Pancreas (tissue), 10 donors: ENCODE results near the gene TTC13. TPM values are rescaled to one million over a fixed set of nuclear protein-coding genes. Genes with fewer than 3 reads are reported as not detected.
A peak's percentile ranks its signal among the peaks of the same experiment; 100 is the strongest.

ENCODE experiments used
- ATAC-seq, 4 donors: fragments of 200-7000 bp; cut with Tn5 transposase; one replicate each; pipeline versions ENCODE4 v1.8.0 to v1.9.1; 2020; ENCODE audit warnings: mild to moderate bottlenecking in 4 of 4, moderate library complexity in 4 of 4
- DNase-seq, 6 donors: peaks; one replicate each; pipeline ENCODE4 v3.0.0-alpha.2; 2020
- FAIRE-seq: peaks from 2 replicates; lab custom pipeline; 2012; peaks lifted over from hg19 to GRCh38; lab: Jason Lieb, UNC
- H3K27ac ChIP-seq, 4 donors: fragments of 200-600 bp; sonication (generic); 1 replicate in 3 of 4; 2 replicates in 1 of 4; pipeline versions ENCODE4 v1.5.0 to v1.8.0; 2020
- H3K27me3 ChIP-seq, 4 donors: fragments of 200-600 bp; one replicate each; pipeline ENCODE4 v1.8.0; 2021
- H3K36me3 ChIP-seq, 3 donors: fragments of 200-600 bp; sonication (generic) in 1 of 3; one replicate each; pipeline versions ENCODE4 v1.5.0 to v1.8.0; 2020 to 2021
- H3K4me1 ChIP-seq, 3 donors: fragments of 200-600 bp; one replicate each; pipeline ENCODE4 v1.8.0; 2021
- H3K4me3 ChIP-seq, 4 donors: fragments of 200-600 bp; sonication (generic) in 2 of 4; one replicate each; pipeline versions ENCODE4 v1.5.0 to v1.8.0; 2020 to 2021
- H3K9me3 ChIP-seq, 4 donors: fragments of 200-600 bp; one replicate each; pipeline ENCODE4 v1.8.0; 2021
- CTCF ChIP-seq, 4 donors: fragments of 200-600 bp; sonication (generic) in 3 of 4; IDR thresholded peaks; one replicate each; pipeline versions ENCODE4 v1.5.0 to v1.8.0; 2021; ENCODE audit warnings: antibody characterized with exemption in 4 of 4
- WGBS, 2 donors: extraction: QIAGEN DNeasy Blood & Tissue Kit; methylation state at CpG; one replicate each; pipeline ENCODE4 v1.1.7; 2013; 5-methylcytosine and 5-hydroxymethylcytosine counted together
- intact Hi-C, 3 donors: fragments of 100-400 bp; cut with DNase I; formaldehyde crosslinking; loops; one replicate each; pipeline versions ENCODE4 v1.11.1 to v1.14.2; 2022
- polyA plus RNA-seq, 2 donors: library from polyadenylated mRNA; stranded (reverse); fragments of 200-250 nt; gene quantifications; one replicate each; pipeline ENCODE4 v1.2.3, GENCODE V29; 2013
- total RNA-seq, 6 donors: library from RNA; stranded (reverse); fragmentation: NEBNext Ultra II Directional in 4 of 6; extraction: Animal tissue kit (Norgen Biotek cat#: 25700) in 4 of 6; gene quantifications; one replicate each; pipeline versions ENCODE4 v1.2.1 to v1.2.4, GENCODE V29; 2021 to 2023
- donor health status: healthy with polysubstance abuse.
- donor health status: DM: no; HTN: no; CAD: no; lungs with moderate emphysema.
- donor health status: DM: no; HTN: no; CAD: no.
- donor health status: control.
- donor health status: control.
- donor health status: Bipolar disorder and iron deficiency.
- donor health status: DM: yes; HTN: yes; CAD: no.
- donor health status: DM: no; HTN: no; CAD: no.
- donor health status: DM: no; HTN: no; CAD: no.
- donor health status: DM: yes; HTN: yes; CAD: no.

The TTC13 gene, protein sequence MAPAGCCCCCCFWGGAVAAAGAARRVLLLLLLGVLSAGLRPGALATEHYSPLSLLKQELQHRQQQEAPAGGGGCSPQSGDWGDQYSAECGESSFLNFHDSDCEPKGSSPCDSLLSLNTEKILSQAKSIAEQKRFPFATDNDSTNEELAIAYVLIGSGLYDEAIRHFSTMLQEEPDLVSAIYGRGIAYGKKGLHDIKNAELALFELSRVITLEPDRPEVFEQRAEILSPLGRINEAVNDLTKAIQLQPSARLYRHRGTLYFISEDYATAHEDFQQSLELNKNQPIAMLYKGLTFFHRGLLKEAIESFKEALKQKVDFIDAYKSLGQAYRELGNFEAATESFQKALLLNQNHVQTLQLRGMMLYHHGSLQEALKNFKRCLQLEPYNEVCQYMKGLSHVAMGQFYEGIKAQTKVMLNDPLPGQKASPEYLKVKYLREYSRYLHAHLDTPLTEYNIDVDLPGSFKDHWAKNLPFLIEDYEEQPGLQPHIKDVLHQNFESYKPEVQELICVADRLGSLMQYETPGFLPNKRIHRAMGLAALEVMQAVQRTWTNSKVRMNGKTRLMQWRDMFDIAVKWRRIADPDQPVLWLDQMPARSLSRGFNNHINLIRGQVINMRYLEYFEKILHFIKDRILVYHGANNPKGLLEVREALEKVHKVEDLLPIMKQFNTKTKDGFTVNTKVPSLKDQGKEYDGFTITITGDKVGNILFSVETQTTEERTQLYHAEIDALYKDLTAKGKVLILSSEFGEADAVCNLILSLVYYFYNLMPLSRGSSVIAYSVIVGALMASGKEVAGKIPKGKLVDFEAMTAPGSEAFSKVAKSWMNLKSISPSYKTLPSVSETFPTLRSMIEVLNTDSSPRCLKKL
- total RNA-seq (10 to 100 TPM in 1 of 6 donors, 1 to 10 TPM in 5; 5.3 to 11.9 (median 8.2) TPM), polyA plus RNA-seq (10 to 100 TPM in 1 of 2 donors, 1 to 10 TPM in 1; 8.6 to 17.0 TPM)

GRCh38 chr1:230978491-230979388 is at the start of gene TTC13, which contains the start of gene ARV1:
TTC13 (minus strand) TSS chr1:230978861; CDS start chr1:230978830, 31 bp downstream.
ARV1 (plus strand) TSS chr1:230979094; CDS start chr1:230979106, 12 bp downstream.
- DNase-seq (peak; percentile 98 to 100 (median 99)), ATAC-seq (peak; percentile 98 to 99 (median 99)), FAIRE-seq (peak; percentile 80)
- H3K4me1 ChIP-seq, result peaks cover 7 to 21% (median 8%) of the 10 kb centered on the region in 3 donors
- 1% methylated on average over 62 to 79 of the region's 79 CpGs for WGBS, 2 donors
- intact Hi-C loops, result no loop called here
- peak within 1 kb of the TSS; percentile 50 to 83 (median 60) for H3K4me3 ChIP-seq
- no peaks in the 10 kb centered on the region for H3K9me3 ChIP-seq
- peak in 1 of 4 donors; percentile 8 for TF ChIP-seq CTCF (IDR thresholded peaks at IDR 0.05)
- H3K27me3 ChIP-seq, result no peaks in the 10 kb centered on the region
- H3K27ac ChIP-seq, result peak within 1 kb of the TSS; percentile 40 to 53 (median 50)
- no peaks in the 10 kb centered on the region for H3K36me3 ChIP-seq

- no peak for FAIRE-seq
These were observed 49.3 kb upstream of the TTC13 start for GRCh38 chr1:231027971-231028370.

GRCh38 chr1:231027136-231027925 is 48.7 kb upstream of the TTC13 start:
- DNase-seq (no peak), ATAC-seq (no peak)

More at GRCh38 chr1:231027971-231028370, 49.3 kb upstream of the TTC13 start:
- Histone ChIP-seq H3K9me3 (no peaks in the 10 kb centered on the region), H3K27me3 (no peaks in the 10 kb centered on the region), H3K4me3 (no peak overlapping the region), H3K4me1 (no peaks in the 10 kb centered on the region), H3K36me3 (no peaks in the 10 kb centered on the region), H3K27ac (no peak overlapping the region)
- intact Hi-C loops, result no loop called here
- TF ChIP-seq CTCF (IDR thresholded peaks at IDR 0.05), result no peak
- DNase-seq (no peak), ATAC-seq (no peak)
- 96 to 98% methylated on average over 10 of the region's 10 CpGs for WGBS, 2 donors

More at GRCh38 chr1:231027136-231027925, 48.7 kb upstream of the TTC13 start:
- no peak for FAIRE-seq
- intact Hi-C loops, result no loop called here
- Histone ChIP-seq H3K4me1 (no peaks in the 10 kb centered on the region), H3K27me3 (no peaks in the 10 kb centered on the region), H3K4me3 (no peak overlapping the region), H3K9me3 (no peaks in the 10 kb centered on the region), H3K27ac (no peak overlapping the region), H3K36me3 (no peaks in the 10 kb centered on the region)
- TF ChIP-seq CTCF (IDR thresholded peaks at IDR 0.05), result no peak
- 86 to 90% methylated on average over 23 of the region's 23 CpGs for WGBS, 2 donors
